Subcutaneous adipose tissue (tissue), 4 donors: ENCODE measurements around the gene RIPOR3. TPM values are rescaled to one million over a fixed set of nuclear protein-coding genes. Genes with fewer than 3 reads are reported as not detected.

Source experiments
- total RNA-seq, 4 donors: library from RNA; depleted of rRNA; stranded (reverse); fragments of >200 nt; gene quantifications; one replicate each; pipeline ENCODE4 v1.1.0, GENCODE V29; 2016
- TF ChIP-seq, protein P1 (sequence below): fragments of 450-650 bp; IDR thresholded peaks from one replicate; pipeline ENCODE4 v1.5.1; 2016; ENCODE audit warnings: low read depth, mild to moderate bottlenecking, control low read depth, antibody characterized with exemption, moderate library complexity

The RIPOR3 gene
- total RNA-seq, 4 donors from 2014 or later = 8.8 to 63.0 (median 37.3) TPM

GRCh38 chr20:50694379-50695134, 3.2 kb upstream of the RIPOR3 start:
- TF ChIP-seq, protein P1, sequence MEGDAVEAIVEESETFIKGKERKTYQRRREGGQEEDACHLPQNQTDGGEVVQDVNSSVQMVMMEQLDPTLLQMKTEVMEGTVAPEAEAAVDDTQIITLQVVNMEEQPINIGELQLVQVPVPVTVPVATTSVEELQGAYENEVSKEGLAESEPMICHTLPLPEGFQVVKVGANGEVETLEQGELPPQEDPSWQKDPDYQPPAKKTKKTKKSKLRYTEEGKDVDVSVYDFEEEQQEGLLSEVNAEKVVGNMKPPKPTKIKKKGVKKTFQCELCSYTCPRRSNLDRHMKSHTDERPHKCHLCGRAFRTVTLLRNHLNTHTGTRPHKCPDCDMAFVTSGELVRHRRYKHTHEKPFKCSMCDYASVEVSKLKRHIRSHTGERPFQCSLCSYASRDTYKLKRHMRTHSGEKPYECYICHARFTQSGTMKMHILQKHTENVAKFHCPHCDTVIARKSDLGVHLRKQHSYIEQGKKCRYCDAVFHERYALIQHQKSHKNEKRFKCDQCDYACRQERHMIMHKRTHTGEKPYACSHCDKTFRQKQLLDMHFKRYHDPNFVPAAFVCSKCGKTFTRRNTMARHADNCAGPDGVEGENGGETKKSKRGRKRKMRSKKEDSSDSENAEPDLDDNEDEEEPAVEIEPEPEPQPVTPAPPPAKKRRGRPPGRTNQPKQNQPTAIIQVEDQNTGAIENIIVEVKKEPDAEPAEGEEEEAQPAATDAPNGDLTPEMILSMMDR = no peak

GRCh38 chr20:50693001-50693400, 1.7 kb upstream of the RIPOR3 start:
- TF ChIP-seq, protein P1 = no peak

DNA sequence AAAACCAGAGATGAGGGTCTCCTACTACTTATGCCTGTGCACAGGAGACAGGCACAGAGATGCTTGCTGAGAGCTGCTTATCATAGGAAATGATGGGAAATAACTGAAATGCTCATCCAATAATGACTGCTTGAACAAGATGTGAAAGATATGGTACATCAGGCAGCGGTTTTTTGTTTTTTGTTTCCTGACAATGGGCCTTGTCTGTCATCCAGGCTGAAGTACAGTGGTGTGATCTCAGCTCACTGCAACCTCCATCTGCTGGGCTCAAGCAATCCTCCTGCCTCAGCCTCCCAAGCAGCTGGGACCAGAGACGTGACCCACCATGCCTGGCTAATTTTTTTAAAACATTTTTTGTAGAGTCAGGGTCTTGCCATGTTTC, 1.2 kb upstream of the RIPOR3 start:
- TF ChIP-seq, protein P1 = no peak

GRCh38 chr20:50691573-50692551, 520 bp upstream of the RIPOR3 start:
- TF ChIP-seq, protein P1 = no peak

DNA sequence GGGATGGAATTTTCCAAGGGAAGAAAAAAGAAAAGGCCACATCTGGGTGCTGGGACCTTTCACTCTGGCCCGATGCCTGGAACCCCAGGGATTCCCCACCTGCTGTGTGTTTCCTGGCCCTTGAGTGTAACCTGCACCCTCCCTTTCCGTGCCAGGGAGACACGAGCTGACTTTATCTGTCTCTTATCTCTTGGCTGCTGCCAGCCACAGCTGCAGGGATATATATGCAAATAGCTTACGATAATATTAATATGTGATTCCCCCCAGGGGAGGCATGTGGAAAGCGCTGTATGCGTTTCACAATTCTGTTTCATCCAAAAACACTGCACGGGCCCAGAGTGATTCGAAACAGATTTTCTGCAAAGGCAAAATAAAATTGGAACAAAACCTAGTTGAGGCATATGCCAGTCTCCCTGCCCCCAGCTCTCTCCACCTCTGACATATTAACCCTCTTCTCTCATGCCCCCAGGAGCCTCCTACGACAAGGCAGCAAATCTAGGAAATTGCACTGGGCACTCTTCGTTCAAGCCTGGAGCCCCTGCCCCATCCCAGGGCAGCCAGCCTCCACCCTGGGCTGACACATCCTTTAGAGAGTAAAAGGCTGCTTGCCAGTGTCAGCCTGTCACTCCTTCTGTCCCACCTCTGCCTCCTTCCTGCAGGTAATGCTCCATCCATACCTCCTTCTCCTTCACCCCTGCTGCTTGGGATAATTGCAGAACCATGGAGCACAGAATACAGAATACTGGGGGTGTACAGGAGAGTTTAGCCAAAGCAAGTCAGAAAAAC, 1.3 kb downstream of the RIPOR3 start:
- TF ChIP-seq, protein P1 = no peak

DNA sequence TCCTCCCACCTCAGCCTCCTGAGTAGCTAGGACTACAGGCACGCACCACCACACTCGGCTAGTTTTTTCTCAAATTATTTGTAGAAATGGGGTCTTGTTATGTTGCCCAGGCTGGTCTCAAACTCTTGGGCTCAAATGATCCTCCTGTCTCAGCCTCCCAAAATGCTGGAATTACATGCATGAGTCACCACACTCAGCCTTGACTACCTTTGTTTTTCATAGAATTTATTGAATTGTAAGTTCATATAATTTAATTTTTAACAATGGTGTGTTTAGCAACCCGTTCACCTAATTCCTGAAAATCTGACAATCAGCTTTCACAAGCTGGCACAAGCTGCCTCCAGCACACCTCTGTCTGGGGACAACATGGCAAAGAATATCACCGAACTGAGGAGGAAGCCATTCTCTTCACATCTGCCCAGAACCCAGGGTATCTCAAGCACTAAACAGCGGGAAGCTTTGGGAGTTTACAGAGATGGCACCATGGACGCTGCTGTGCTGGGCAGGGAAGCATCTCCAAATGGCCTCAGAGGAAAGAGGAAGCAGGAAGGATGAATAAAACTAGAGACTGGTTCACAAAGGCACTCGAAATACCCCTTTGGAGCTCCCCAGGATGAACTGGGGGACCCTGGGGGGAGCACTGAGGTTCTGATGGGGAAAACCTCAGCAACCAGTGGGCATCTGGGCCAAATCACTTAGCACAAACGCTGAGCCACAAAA, 2.9 kb downstream of the RIPOR3 start:
- TF ChIP-seq, protein P1 = no peak
